GM12872 (cell line): ENCODE data around the gene SLC16A13.

Experiments used
- CTCF ChIP-seq: IDR thresholded peaks from 3 replicates; pipeline ENCODE4 v1.5.1; 2011; ENCODE audit warnings: low read depth, mild to moderate bottlenecking, low read length, moderate library complexity; ENCODE audit not compliant: insufficient read depth

Gene SLC16A13

GRCh38 chr17:7067198-7067597 lies 31.4 kb downstream of the SLC16A13 start:
- TF ChIP-seq CTCF = no peak

- TF ChIP-seq CTCF = no peak
Measured at GRCh38 chr17:7068268-7068667, 32.5 kb downstream of the SLC16A13 start.

GRCh38 chr17:7070712-7071111 lies 34.9 kb downstream of the SLC16A13 start:
- no peak for TF ChIP-seq CTCF

GRCh38 chr17:7072406-7072805 lies 36.6 kb downstream of the SLC16A13 start:
- TF ChIP-seq CTCF = no peak

GRCh38 chr17:7074931-7075330 lies 39.1 kb downstream of the SLC16A13 start:
- TF ChIP-seq CTCF = no peak

- no peak for TF ChIP-seq CTCF
Measured at GRCh38 chr17:7077911-7078546, 42.2 kb downstream of the SLC16A13 start.

- no peak for TF ChIP-seq CTCF
Measured at GRCh38 chr17:7078711-7079110, 42.9 kb downstream of the SLC16A13 start.
